ENCODE measurements around the gene SH3RF3.
A peak's percentile ranks its signal among the peaks of the same experiment; 100 is the strongest.
"Not testable (repeated sequence)": the region's sequence is repeated elsewhere in the genome, so short reads cannot be mapped to it uniquely, and the experiment has no call there.

Gene SH3RF3

GRCh38 chr2:109204412-109204811 is 75.4 kb downstream of the SH3RF3 start:
- no peak for DNase-seq

DNA sequence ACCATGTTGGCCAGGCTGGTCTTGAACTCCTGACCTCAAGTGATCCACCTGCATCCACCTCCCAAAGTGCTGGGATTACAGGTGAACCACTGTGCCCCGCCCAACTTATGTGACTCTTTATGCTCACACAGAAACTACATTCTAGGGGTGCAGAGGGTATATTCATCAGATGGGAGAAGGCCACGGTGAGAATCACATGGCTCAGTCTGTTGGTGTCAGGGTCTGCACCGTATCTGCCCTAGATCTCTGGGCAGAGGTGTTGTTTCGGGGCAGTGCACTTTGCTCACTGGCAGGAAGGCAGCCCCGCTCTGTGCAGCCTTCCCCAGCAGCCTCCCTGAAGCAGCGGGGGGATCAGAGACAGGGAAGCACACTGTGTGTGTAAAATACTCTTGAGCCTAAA is 76.4 kb downstream of the SH3RF3 start:
- DNase-seq, result no peak

- DNase-seq, result no peak
Observed at GRCh38 chr2:109206569-109207146, 77.7 kb downstream of the SH3RF3 start.

DNA sequence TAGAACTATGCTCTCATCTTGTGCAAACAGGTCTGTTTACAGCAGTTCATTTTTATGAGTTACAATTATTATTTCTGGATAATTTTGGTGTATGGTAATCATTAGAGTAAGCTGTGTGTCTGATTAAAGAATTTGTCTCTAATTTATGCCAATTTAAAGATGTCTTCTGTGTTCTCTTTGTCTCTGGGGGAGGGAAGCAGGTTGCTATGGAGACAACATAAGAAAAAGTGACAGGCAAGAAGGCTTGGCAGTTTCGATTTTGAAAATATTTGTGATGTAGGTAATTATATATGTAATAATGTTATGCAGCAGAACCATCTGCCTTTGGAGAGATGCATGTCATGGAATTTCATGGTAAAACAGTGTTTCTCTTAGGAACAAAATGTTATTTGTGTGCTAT is 78.2 kb downstream of the SH3RF3 start:
- DNase-seq, result no peak

- DNase-seq, result no peak
Observed at GRCh38 chr2:109208071-109208950, 79.3 kb downstream of the SH3RF3 start.

- no peak for DNase-seq
Observed at GRCh38 chr2:109208951-109209335, 79.9 kb downstream of the SH3RF3 start.

DNA sequence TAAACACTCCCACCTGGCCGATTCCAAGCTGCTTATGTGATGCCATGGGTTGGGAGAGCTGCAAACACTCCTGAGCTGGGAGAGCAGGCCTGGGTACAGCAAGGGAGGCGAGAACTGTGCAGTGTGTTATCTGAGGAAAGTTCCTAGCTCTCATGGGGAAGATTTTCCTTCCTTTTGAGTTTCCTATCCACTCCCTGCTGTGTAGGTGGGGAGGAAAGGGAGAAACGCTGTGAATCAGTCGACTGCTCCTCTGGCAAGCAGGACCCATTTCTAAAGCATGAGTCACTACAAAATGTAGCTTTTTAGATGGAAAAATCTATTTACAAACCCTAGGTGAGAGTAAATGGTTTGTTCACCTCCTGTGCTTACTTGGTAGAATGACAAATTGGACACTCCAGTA is 80.4 kb downstream of the SH3RF3 start:
- DNase-seq, result no peak

GRCh38 chr2:109209941-109210340 is 80.9 kb downstream of the SH3RF3 start:
- no peak for DNase-seq

- DNase-seq, result no peak
Observed at GRCh38 chr2:109210431-109211200, 81.6 kb downstream of the SH3RF3 start.

GRCh38 chr2:109211315-109211714 is 82.3 kb downstream of the SH3RF3 start:
- no peak for DNase-seq

DNA sequence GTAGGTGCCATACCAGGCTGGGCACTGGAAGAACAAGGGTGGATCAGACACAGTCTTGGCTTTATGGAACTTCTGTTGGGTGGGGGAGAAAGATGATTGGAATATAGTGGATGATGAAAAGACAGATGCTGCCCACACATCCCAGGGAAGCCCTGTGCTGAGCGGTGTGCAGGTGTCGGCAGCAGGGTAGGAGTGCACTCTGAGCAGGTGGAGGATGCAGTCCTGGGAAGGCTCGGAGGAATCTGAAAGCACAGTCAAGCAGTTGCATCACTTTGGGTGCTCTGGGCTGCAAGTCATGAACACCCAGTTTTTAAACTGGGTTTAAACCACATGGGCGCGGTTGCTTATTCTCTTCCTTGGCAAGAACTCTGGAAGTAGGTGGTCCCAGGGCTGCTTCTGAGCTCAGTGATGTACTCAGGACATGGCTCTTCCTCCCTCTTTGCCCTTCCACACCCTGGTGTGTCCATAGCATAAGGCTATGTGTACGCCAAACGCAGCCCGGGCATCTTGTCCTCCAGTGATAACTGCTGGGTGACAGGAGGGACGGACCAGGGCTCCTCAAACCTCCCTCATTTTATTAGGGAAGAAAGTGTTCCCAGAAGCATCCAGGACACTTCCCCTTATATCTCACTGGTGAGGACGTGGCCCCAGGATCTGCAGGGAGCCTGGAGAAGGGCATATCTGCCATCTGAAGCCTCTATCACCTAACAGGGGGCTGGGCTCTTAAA is 84.0 kb downstream of the SH3RF3 start:
- DNase-seq, result no peak

DNA sequence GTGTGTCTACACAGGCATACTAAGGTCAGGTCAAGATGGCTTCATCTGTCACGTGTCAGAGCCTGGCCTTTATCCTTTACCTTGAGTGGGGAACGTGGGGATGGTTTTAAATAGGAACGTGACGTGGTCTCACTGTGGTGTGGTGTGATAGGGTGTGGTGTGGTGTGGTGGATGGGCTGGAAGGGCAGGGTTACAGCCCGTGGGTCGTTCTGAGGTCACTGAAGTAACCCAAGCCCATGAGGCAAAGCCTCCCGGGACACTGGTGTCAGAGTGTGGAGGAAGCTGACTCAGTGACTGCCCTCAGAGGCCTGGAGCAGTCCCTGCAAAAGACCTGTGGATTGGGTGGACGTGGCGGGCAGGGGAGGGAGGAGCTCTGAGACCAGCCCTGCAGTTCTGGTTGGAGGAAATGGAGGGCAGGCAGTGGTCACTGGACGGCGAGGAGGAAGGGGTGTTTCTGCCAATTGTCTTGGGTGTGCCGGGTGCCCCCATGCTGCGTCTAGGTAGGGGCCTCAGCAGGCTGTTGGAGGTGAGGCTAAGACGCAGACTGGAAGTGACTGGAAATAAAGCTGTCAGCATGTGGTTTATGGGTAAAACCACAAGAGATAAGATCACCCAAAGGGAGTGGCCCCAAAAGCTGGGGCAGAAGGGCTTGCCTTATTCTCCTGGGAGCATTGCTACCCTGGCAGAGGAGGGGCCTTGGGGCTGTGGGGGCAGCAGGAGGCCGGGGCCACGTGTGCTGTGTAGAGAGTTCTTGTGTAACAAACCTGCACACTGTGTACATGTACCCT is 84.8 kb downstream of the SH3RF3 start:
- peak; percentile 90 for DNase-seq

- DNase-seq, result no peak
Observed at GRCh38 chr2:109214651-109215371, 85.8 kb downstream of the SH3RF3 start.

DNA sequence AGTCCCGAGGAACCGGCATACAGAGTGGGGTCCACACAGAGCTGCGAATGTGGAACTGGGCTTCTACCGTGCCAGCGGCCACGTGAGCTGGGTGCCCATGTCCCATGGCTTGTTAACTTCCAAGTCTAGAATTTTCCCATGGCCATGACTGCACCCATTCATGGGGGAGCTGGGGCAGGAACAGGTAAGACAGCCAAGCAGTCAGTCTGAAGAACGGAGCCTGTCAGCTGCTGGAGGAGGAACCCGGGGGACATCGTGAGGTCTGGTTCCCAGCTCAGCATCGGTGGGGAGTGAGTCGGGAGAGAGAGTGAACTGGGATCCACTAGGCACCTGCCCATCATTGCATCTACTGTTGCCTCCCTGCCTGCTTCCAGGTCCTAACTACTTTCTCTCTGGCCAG is 86.9 kb downstream of the SH3RF3 start:
- DNase-seq, result no peak

- DNase-seq, result no peak
Observed at GRCh38 chr2:109216332-109216731, 87.3 kb downstream of the SH3RF3 start.

GRCh38 chr2:109217362-109218086 is 88.5 kb downstream of the SH3RF3 start:
- DNase-seq, result peak; percentile 14

GRCh38 chr2:109218087-109218791 is 89.2 kb downstream of the SH3RF3 start:
- no peak for DNase-seq

- DNase-seq, result no peak
Observed at GRCh38 chr2:109218792-109219126, 89.8 kb downstream of the SH3RF3 start.

- DNase-seq, result no peak
Observed at GRCh38 chr2:109220860-109221259, 91.9 kb downstream of the SH3RF3 start.

- DNase-seq, result not testable (repeated sequence)
Observed at GRCh38 chr2:109221316-109221715, 92.3 kb downstream of the SH3RF3 start.
